ENCODE measurements around the gene SYNRG.
A peak's percentile ranks its signal among the peaks of the same experiment; 100 is the strongest.
"Not testable (repeated sequence)": the region's sequence is repeated elsewhere in the genome, so short reads cannot be mapped to it uniquely, and the experiment has no call there.

SYNRG gene, protein sequence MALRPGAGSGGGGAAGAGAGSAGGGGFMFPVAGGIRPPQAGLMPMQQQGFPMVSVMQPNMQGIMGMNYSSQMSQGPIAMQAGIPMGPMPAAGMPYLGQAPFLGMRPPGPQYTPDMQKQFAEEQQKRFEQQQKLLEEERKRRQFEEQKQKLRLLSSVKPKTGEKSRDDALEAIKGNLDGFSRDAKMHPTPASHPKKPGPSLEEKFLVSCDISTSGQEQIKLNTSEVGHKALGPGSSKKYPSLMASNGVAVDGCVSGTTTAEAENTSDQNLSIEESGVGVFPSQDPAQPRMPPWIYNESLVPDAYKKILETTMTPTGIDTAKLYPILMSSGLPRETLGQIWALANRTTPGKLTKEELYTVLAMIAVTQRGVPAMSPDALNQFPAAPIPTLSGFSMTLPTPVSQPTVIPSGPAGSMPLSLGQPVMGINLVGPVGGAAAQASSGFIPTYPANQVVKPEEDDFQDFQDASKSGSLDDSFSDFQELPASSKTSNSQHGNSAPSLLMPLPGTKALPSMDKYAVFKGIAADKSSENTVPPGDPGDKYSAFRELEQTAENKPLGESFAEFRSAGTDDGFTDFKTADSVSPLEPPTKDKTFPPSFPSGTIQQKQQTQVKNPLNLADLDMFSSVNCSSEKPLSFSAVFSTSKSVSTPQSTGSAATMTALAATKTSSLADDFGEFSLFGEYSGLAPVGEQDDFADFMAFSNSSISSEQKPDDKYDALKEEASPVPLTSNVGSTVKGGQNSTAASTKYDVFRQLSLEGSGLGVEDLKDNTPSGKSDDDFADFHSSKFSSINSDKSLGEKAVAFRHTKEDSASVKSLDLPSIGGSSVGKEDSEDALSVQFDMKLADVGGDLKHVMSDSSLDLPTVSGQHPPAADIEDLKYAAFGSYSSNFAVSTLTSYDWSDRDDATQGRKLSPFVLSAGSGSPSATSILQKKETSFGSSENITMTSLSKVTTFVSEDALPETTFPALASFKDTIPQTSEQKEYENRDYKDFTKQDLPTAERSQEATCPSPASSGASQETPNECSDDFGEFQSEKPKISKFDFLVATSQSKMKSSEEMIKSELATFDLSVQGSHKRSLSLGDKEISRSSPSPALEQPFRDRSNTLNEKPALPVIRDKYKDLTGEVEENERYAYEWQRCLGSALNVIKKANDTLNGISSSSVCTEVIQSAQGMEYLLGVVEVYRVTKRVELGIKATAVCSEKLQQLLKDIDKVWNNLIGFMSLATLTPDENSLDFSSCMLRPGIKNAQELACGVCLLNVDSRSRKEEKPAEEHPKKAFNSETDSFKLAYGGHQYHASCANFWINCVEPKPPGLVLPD (N-terminal part only)
- 86.1 to 187 reads per million in 2 experiments for total RNA-seq

DNA sequence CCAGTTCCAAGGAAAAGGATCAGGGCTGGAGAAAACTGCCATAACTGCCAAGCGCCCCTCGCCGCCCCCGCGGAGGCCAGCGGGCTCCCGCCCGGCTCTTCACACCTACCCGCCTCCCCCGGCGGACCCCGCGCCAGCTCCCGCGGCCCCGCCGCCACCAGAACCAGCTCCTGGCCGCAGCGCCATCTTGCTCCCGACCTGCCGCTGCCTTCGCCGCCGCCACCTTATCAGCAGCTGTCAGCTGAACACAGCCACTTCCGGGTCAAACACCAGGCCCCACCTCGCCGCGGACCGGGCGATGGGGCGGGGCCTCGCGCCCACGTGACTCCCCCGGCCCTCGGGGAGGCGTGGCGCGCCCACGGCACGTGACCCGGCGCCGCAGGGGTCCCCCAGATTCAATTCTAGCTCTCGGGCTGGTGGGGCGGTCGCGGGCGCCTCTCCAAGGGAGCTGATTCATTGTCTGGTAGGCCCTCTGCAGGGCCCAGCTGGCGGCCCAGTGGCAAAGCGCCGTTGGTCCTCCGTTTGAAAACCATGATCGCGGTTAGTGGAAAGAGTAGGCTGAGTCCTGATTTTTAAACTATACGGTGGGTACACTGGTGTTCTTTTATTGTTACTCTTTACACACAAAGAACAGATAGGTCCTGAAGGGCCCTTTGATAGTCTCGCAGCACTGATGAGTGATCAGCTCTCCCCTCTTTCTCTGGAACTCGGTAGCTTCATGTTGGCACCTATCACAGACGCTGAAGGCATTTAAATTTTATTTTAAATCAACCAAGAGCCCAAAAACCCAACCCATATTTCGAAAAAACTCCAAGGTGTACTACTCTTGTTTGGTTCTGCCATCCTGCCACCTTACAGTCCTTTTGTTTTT, at the start of gene SYNRG:
Gene SYNRG (minus strand): TSS at position 249 of the 871 bp plus-strand sequence. CDS start 63 bp downstream, at position 186.
- peak; percentile 92 for DNase-seq (ENCODE audit: low read depth)

DNA sequence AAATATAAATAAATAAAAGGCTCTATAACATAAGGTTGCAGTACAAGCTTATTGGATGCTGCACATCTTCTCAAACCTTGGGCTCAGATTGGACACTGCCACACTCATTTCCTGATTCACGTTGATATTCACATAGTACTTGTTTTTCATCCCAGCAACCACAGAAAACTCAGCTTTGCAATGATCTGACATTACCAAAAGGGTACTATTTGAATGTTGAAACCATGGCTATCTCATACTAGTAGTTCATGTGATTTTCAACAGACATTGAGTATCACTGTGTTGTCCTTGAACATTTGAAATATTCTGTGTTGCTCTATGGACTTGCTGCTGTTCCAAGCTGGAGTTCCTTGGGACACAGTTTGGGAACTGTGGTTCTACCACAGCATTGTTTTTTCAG, 48.0 kb upstream of the SYNRG start:
- no peak for DNase-seq (ENCODE audit: low read depth)

DNA sequence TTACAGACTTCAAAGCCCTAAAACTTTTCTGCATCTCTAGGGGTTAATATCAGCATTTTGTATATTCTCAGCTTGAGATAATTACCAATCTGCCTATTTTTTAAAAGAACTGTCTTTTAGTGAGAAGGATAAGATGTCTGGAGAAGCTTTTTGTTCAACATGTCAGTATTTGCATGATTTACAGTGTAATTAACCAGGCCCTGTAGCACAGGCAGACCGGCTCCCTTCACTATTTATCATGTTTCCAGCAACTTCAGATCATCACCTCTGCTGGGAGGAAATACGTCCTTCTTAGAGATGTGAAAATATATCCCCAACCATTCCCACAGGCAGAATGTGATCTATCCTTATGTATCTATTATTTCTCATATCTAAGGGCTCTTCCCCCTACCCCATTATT, 42.6 kb upstream of the SYNRG start:
- no peak for DNase-seq (ENCODE audit: low read depth)

DNA sequence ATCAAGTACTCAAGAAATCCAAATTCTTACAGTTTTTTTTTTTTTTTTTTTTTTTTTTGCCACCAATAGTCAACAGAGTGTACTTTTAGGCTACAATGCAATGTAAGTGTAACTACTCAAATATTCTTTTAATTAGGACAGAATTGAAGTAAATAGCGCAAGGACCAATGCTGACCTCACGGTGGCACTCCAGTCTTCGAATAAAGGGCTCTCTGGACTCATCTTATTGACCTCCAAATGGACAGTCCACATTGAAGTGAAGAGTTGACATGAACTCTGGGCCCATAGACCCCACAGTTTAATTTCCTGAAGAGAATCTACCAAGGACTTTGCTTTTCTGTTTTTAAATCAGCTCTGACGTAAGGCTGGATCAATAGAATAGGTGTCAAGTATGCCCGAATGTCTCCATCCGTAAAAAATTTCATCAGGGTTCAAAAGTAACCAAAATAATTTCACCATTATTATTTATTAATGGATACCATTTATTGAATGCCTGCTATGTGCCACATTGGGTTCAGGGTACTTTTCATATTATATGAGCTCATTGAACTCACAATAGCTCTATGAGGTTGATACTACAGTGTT, 41.3 kb upstream of the SYNRG start:
- no peak for DNase-seq (ENCODE audit: low read depth)

DNA sequence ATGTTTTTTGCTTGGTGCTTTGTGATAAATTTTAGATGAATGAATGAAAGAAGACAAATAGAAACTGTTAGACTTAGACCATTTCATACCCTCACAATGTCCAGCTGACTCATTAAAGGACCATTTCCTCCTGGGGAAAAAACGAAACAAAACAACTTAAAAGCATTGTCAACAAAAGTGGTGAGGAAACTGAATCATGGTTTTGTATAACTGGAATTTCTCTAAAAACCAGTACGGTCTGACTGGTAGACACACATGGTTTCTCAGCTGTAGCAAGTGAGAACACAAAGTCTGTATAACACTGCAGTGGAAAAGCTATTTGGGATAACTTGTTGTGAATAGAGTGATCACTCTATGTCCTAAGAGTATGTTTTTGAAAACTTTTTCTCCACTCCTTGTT, 39.3 kb upstream of the SYNRG start:
- no peak for DNase-seq (ENCODE audit: low read depth)

DNA sequence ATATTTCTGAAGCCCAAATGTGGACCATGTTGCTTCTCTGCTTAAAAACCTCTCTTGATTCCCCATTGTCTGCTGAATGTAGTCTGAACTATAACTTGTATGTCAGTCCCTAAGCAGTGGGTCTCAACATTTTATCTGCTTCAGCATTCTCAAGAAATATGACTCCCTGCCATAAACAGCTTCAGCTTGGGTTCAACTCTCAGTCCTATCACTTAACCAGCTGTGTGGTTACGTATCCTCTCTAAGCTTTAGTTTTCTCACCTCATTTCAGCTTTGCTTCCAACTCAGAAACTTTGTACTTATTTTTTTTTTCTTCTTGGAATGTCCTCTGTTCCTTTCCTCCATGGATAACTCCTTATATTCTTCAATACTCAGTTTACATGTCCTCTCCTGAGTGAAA, 38.6 kb upstream of the SYNRG start:
- DNase-seq (ENCODE audit: low read depth), result no peak

DNA sequence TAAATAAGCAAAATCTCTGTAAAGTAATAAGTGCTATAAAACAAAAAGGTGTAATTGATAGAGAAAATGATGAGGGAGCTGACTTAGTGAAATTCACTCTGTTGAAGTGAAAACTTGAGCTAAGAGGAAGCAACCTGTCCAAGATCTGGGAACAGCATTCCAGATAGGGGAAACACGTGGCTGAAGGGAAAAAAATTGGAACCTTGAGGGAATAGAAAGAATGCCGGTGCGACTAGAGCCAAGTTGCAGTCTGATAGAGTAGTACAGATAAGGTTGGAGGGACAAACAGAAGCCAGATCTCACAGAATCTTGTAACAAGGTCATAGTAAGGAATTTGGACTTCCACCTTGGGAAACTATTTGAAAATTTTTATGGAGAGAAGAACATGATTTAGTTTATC, 34.7 kb upstream of the SYNRG start:
- DNase-seq (ENCODE audit: low read depth), result no peak

DNA sequence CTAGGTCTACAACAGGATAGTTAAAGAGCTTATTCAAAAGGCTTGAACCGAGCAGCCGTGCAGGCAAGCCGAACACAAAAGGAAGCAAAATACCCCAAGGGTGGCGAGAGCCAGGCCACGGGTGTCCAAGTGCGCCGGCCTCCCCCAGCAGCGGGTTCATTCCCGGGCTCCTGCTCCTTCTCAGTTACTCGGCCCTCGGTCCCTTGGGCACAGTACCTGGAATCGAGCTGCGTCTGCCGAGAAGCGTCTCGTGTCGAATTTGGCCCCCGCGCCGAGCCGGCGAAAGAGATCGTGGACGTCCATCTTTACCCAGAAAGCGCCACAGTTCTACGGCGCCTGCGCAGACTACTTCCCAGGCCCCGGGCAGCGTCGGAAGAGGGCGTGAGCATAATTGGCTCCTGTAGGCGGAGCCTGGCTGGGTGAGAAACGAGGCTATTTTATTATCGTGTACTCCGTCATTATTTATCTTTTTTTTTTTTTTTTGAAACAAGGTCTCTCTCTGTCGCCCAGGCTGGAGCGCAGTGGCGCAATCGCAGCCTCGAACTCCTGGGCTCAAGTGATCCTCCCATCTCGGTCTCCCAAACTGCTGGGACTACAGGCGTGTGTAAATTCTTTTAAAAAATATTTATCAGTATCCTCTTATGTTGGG, 34.0 kb upstream of the SYNRG start, which contains the start of gene DDX52:
Gene DDX52 (minus strand): TSS at position 329 of the 649 bp plus-strand sequence. CDS start 26 bp downstream, at position 303.
- DNase-seq (ENCODE audit: low read depth), result peak; percentile 82

DNA sequence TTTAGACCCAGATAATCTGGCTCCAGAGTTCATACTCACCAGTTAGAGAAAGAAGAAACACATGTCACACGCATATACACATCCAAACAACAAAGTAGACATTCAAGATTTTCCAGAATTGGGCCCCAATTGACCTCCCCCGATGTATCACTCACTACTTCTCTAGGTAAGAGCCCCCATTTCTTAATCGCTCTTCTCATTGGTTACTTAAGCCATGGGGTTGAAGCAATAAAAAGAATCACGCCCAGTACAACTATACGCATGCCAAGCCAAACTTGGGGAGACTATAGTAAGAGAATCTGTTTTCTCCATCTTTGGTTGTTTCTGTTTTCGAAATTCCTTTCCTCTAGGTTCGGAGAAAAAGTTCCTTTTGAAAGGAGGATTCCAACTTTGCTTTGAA, 33.5 kb upstream of the SYNRG start:
- DNase-seq (ENCODE audit: low read depth), result no peak

DNA sequence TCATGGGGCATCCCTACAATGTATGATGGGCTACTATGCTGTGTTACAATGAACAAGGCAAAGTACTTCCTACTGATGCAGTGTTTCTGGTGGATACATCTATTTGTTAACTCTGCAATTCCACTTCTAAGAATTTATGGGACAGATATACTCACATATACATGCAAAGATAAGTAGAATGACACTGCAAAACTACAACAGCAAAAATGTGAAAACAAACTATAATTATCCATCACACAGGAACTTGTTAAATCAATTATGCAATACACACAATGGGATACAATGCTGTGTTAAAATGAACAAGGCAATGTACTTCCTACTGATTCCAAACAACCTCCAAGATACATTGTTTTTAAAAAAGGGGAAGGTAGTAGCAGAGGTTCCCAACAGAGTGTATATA, 30.8 kb upstream of the SYNRG start:
- no peak for DNase-seq (ENCODE audit: low read depth)

DNA sequence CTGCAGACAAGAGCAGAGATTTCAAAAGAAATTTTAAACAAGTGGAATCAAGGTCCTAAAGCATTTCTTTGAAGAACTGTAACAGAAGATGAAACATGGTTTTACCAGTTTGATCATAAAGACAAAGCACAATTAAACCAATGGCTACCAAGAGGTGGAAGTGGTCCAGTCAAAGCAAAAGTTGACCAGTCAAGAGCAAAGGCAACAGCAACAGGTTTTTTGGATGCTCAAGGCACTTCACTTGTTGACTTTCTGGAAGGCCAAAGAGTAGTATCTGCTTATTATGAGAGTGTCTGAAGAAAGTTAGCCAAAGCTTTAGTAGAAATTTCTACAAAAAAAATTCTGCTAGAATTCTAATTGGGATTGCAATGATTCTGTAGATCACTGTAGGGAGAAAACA, 28.7 kb upstream of the SYNRG start:
- DNase-seq (ENCODE audit: low read depth), result no peak

DNA sequence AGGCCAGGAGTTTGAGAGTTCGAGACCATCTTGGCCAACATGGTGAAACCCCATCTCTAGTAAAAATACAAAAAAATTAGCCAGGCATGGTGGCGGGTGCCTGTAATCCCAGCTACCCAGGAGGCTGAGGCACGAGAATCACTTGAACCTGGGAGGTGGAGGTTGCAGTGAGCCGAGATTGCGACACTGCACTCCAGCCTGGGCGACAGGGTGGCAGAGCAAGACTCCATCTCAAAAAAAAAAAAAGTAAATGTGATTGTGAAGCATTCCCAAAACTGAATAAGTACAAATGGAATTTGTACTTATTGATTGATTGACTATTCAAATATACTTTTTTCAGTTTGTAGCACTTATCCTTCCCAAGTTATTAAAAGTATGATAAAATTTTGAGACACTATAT, 7.2 kb upstream of the SYNRG start:
- not testable (repeated sequence) for DNase-seq (ENCODE audit: low read depth)

DNA sequence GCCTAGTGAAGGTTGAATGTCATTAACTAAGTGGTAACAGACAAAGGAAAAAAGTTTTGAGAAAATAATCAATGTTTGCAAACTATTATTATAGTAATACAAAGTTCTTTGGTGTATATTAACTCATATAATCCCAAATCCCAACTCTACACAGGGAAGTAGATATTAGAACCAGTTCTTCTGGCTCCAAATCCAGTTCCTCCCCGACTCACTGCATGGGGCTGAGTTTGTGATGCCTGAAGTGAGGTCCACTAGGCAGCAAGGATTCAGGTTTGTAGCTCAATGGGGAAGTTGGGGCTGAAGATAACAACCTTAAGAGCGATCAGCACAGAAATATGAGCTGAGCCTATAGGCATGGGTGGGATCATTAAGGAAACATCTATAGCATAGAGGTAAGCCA, 5.6 kb upstream of the SYNRG start:
- DNase-seq (ENCODE audit: low read depth), result no peak

DNA sequence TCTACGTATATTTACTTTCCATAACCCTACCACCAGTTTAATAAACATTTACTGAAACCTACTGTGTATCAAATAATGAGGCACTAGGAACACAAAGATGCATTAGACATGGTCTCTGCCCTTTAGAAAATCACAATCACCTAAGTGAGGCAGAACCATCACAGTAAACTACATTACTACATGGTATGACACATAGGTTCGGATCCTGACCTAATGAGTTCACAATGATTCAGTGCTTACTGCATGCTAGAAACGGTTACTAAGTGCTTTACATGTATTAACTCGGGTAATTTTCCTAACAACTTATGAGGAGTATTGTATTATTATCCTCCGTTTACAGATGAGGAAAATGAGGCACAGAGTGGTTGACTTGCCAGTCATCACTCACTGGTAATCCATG, 5.2 kb upstream of the SYNRG start:
- DNase-seq (ENCODE audit: low read depth), result no peak

DNA sequence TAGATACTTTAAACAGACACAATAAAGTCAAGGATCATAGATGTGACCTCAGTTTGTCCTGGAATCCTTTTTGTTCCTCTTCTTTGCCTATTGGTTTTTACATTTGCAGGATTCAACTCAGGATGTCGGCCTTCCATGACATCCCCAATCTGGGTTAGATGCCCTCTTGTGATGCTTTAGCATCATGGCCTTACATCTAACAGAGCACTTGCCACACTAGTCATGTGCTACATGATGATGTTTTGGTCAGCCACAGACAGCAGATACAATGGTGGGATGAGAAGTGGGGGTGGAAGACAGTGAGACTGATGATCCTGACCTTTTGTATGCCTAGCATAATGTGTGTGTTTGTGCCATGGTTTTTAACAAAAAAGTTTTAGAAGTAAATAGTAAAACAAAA, 1.8 kb upstream of the SYNRG start:
- no peak for DNase-seq (ENCODE audit: low read depth)

DNA sequence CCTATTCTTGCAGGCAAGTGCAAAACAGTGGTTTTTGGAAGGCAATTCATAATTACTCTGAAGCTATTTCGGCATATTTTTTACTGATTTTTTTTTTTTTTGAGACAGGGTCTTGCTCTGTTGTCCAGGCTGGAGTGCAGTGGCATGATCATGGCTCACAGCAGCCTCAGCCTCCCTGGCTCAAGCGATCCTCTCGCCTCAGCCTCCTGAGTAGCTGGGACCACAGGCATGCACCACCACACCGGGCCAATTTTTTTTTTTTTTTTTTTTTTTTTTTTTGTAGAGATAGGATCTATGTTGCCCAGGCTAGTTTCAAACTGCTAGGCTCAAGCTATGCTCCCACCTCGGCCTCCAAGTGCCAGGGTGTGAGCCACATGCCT, 813 bp upstream of the SYNRG start:
- DNase-seq (ENCODE audit: low read depth), result not testable (repeated sequence)

DNA sequence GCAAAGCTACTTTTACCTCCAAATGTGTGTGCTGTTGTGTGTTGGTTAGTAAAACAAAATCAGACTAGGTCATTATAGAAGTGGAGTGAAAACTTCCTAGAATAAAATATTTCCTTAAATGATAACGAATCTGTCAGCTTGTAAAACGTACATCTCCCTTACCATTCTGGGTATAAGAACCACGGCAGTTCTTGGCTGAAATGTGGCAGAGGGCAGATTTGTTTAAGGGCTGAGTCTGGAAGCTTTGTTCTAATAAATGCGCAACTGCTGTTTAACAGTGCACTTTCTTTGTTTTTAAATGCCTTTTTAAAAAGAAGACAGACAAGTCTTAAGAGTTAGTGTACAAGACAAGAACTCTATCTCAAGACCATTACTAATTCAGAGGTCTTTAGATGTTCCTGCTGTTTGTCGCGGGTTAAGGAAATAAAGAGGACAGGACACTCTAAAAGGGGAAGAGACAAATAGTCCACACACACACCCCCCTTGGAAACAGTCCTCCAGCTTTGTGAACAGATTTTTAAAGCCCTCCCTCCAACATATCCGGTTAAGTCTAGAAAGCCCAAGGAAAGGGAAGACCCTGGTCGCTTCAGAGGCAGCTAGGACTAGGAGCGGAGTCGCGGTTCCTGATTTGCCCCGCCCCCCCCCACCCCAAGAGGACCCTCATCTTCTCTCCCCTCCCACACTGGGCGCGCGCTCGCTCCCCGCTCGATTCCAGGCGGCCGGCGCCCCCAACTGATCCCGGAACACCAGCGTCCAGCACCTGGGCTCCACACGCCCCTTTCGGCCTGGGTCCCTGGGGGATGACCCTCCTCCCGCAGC, 658 bp downstream of the SYNRG start:
- no peak for DNase-seq (ENCODE audit: low read depth)

DNA sequence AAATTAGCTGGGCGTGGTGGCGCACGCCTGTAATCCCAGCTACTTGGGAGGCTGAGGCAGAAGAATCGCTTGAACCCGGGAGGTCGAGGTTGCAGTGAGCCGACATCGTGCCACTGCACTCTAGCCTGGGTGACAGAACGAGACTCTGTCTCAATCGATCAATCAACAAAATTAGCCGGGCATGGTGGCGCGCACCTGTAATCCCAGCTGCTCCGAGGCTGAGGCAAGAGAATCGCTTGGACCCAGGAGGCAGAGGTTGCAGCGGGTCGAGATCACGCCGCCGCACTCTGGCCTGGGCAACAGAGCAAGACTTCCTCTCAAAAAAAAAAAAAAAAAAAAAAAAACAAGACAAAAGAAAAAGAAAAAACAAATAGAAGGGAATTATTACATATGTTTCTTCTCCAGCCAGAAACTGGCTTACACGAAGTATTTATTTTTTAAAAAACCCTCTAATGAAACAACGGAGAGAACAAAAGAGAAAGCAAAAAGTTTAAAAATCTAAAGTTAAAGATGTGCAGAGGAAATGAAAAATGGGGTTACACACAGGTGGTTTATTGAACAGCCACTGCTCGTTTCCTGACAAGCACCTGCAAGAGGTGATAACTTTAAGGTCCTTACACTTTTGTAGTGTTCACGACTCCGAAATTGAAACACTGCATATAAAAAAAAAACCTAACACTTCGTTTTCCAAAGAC, 1.4 kb downstream of the SYNRG start:
- DNase-seq (ENCODE audit: low read depth), result no peak

Data from T follicular helper cell (primary cell).